Brain microvascular endothelial cell (primary cell): ENCODE measurements around the gene RBM11.

ENCODE experiments used
- DNase-seq: peaks from one replicate; pipeline ENCODE4 v3.0.0-alpha.2; 2020
- H3K27ac ChIP-seq: fragments of 250-450 bp; sonication (Bioruptor Pico); 2 replicates; pipeline ENCODE4 v1.5.1; 2020; ENCODE audit warnings: mild to moderate bottlenecking, moderate library complexity
- H3K27me3 ChIP-seq: fragments of 250-450 bp; sonication (Bioruptor Pico); replicated peaks from 2 replicates; pipeline ENCODE4 v1.5.1; 2020; ENCODE audit warnings: mild to moderate bottlenecking
- H3K36me3 ChIP-seq: fragments of 250-450 bp; sonication (Bioruptor Pico); replicated peaks from 2 replicates; pipeline ENCODE4 v1.5.1; 2020; ENCODE audit warnings: mild to moderate bottlenecking
- H3K4me3 ChIP-seq: 2 replicates; pipeline ENCODE4 v1.5.1; 2011; ENCODE audit warnings: low read depth, mild to moderate bottlenecking, control low read depth, low read length, moderate library complexity
- in situ Hi-C: cut with HindIII; loops from 2 replicates; pipeline ENCODE4 v1.10.0; 2017; ENCODE audit warnings: low sequenced_read_pairs, low pct_ligation_motif_present
- TF ChIP-seq, protein P1 (sequence below): IDR thresholded peaks from 2 replicates; pipeline ENCODE4 v1.5.1; 2011; ENCODE audit warnings: low read depth, mild to moderate bottlenecking, moderate library complexity, low read length, control low read depth, inconsistent platforms; ENCODE audit errors: missing control alignments

RBM11 gene

GRCh38 chr21:14262039-14262438 is 46.1 kb downstream of the RBM11 start:
- in situ Hi-C loops = no loop called here
- TF ChIP-seq, protein P1, sequence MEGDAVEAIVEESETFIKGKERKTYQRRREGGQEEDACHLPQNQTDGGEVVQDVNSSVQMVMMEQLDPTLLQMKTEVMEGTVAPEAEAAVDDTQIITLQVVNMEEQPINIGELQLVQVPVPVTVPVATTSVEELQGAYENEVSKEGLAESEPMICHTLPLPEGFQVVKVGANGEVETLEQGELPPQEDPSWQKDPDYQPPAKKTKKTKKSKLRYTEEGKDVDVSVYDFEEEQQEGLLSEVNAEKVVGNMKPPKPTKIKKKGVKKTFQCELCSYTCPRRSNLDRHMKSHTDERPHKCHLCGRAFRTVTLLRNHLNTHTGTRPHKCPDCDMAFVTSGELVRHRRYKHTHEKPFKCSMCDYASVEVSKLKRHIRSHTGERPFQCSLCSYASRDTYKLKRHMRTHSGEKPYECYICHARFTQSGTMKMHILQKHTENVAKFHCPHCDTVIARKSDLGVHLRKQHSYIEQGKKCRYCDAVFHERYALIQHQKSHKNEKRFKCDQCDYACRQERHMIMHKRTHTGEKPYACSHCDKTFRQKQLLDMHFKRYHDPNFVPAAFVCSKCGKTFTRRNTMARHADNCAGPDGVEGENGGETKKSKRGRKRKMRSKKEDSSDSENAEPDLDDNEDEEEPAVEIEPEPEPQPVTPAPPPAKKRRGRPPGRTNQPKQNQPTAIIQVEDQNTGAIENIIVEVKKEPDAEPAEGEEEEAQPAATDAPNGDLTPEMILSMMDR = no peak

GRCh38 chr21:14263879-14264278 is 47.9 kb downstream of the RBM11 start:
- TF ChIP-seq, protein P1 = no peak
- no peak overlapping the region for H3K4me3 ChIP-seq
- H3K27ac ChIP-seq = no peak overlapping the region
- no peaks in the 10 kb centered on the region for H3K27me3 ChIP-seq
- in situ Hi-C loops = no loop called here
- no peaks in the 10 kb centered on the region for H3K36me3 ChIP-seq
- no peak for DNase-seq

More at GRCh38 chr21:14262039-14262438, 46.1 kb downstream of the RBM11 start:
- H3K27me3 ChIP-seq = no peaks in the 10 kb centered on the region
- H3K4me3 ChIP-seq = no peak overlapping the region
- no peaks in the 10 kb centered on the region for H3K36me3 ChIP-seq
- no peak for DNase-seq
- H3K27ac ChIP-seq = no peak overlapping the region

DNA sequence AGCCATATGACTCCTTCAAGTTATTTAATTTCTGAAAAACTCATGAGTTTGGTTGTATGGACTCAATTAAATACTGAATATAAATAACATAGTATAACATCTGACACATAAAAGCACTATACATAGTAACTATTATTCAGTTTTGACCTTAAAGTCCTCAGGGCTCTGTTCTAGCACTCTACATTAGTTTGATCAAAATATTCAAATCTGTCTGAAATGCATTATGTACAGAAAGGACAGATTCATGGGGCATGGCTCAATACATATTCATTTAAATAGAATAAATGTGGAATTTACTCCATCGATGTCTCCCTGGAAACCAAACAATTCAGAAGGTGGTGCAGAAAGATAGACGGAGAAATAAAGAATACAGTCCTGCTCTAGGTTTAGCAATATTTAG is 49.1 kb downstream of the RBM11 start:
- Histone ChIP-seq H3K27ac (no peak overlapping the region), H3K4me3 (no peak overlapping the region), H3K27me3 (no peaks in the 10 kb centered on the region), H3K36me3 (no peaks in the 10 kb centered on the region)
- in situ Hi-C loops = no loop called here
- TF ChIP-seq, protein P1 = no peak
- no peak for DNase-seq

- no peak for DNase-seq
- in situ Hi-C loops = no loop called here
- Histone ChIP-seq H3K27ac (no peak overlapping the region), H3K36me3 (no peaks in the 10 kb centered on the region), H3K4me3 (no peak overlapping the region), H3K27me3 (no peaks in the 10 kb centered on the region)
- TF ChIP-seq, protein P1 = no peak
Observed at GRCh38 chr21:14267076-14267475, 51.1 kb downstream of the RBM11 start.

GRCh38 chr21:14270631-14271030 is 54.7 kb downstream of the RBM11 start:
- Histone ChIP-seq H3K27me3 (peaks cover 5% of the 10 kb centered on the region), H3K36me3 (no peaks in the 10 kb centered on the region), H3K27ac (no peak overlapping the region), H3K4me3 (no peak overlapping the region)
- in situ Hi-C loops = no loop called here
- no peak for DNase-seq
- TF ChIP-seq, protein P1 = no peak

DNA sequence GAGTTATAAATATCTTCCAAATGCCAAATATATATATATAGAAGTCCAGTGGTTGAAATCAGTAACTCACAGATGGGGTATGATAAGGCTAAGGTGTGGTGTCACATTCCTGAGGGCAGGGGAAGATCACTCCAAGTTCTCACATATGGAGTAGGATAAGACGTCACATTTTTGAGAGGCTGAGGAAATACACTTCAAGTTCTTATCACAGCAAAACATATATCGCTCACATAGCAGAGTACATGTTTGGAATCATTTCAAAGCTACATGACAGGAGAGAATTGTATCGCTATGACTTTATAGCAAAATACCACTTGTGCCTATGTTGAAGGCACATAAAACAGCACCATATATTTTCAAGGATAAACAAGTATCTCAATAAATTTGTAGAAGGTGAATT is 55.1 kb downstream of the RBM11 start:
- in situ Hi-C loops = no loop called here
- no peaks in the 10 kb centered on the region for H3K36me3 ChIP-seq
- no peak overlapping the region for H3K27ac ChIP-seq
- H3K4me3 ChIP-seq = no peak overlapping the region
- DNase-seq = no peak
- TF ChIP-seq, protein P1 = no peak
- H3K27me3 ChIP-seq = peaks cover 5% of the 10 kb centered on the region
